VCaP (cell line): ENCODE data around the gene MGRN1.

ENCODE experiments used
- H3K27ac ChIP-seq: fragments of 450-650 bp; 2 replicates; pipeline ENCODE4 v1.5.1; 2017
- TF ChIP-seq, protein P1 (sequence below): fragments of 450-650 bp; conservative IDR thresholded peaks from 2 replicates; pipeline ENCODE4 v1.5.1; 2017; ENCODE audit warnings: mild to moderate bottlenecking, moderate library complexity

MGRN1 gene

GRCh38 chr16:4612474-4612931 is 12.1 kb upstream of the MGRN1 start:
- H3K27ac ChIP-seq, result peak overlapping the region; percentile 90
- TF ChIP-seq, protein P1, sequence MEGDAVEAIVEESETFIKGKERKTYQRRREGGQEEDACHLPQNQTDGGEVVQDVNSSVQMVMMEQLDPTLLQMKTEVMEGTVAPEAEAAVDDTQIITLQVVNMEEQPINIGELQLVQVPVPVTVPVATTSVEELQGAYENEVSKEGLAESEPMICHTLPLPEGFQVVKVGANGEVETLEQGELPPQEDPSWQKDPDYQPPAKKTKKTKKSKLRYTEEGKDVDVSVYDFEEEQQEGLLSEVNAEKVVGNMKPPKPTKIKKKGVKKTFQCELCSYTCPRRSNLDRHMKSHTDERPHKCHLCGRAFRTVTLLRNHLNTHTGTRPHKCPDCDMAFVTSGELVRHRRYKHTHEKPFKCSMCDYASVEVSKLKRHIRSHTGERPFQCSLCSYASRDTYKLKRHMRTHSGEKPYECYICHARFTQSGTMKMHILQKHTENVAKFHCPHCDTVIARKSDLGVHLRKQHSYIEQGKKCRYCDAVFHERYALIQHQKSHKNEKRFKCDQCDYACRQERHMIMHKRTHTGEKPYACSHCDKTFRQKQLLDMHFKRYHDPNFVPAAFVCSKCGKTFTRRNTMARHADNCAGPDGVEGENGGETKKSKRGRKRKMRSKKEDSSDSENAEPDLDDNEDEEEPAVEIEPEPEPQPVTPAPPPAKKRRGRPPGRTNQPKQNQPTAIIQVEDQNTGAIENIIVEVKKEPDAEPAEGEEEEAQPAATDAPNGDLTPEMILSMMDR, result no peak

DNA sequence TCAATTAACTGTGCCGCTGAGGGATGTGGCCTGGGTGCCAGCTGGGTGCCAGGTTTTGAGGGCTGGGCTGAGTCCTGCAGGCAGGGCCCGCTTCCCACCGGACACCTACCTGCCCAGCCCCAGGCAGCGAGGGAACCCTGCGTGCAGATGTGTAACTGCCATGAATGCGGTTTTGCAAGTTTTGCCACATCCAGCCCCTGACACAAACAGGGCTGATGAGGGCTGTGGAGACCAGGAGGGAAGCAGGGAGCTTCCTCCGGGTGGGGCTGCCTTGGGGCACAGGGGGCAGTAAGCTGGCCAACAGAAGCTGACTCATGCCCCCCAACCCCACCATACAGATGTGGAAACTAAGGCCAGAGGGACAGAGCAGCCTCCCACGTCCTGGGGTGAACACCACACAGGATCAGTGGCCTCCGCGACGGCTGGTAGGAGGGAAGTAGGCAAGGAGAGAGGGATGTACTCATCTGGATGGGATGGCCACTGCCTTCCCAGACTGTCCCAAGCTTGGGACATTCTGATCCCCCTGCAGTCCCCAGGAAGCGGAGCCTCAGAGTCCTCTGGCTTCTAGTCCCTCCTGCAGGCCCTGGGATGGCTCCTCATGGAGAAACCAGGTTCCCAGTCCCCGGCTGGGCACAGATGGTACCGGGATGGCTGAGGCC is 11.5 kb upstream of the MGRN1 start:
- H3K27ac ChIP-seq, result peak overlapping the region; percentile 90
- TF ChIP-seq, protein P1, result no peak

DNA sequence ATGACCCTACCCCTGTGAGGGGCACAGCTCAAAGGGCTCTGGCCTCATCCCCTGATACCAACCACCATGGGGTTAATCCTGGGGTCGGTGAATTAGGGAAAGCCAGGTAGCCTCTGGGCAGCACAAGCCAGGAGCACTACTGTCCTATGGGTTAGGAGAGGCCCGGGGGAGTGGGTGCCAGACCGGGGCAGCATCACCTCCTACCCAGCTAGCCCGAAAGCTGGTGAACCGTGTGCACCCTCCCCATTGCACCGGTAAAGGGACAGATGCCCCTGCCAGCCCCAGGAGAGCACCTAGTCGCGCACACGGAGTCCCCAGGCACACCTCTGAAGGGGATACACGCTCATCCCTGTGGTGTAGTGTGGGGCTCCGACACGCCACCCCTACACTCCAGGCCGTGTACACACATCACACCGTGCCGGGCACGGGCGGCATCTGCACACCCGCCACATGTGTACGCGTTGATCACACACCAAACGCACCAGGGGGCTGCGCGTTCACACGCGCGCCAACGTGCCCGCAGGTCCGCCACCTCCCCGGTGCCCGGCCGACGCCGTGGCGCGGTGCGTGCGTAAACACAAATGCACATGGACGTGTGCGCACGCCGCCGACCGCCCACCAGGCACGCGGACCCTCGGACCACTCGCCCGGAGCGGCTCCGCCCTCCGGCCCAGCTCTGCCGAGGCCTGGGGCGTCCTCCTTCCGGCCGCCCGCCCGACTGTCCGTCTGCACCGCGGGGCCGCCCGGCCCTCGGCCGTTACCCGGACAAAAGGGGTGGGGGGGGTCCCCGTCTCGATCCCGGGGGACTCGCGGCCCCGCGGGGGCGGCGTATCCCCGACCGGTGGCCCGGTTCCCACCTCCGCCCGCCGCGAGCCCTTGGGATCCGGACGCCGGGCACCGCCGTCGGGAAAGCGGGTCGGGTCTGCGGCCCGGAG is 10.7 kb upstream of the MGRN1 start:
- TF ChIP-seq, protein P1, result no peak
- H3K27ac ChIP-seq, result peak overlapping the region; percentile 90

DNA sequence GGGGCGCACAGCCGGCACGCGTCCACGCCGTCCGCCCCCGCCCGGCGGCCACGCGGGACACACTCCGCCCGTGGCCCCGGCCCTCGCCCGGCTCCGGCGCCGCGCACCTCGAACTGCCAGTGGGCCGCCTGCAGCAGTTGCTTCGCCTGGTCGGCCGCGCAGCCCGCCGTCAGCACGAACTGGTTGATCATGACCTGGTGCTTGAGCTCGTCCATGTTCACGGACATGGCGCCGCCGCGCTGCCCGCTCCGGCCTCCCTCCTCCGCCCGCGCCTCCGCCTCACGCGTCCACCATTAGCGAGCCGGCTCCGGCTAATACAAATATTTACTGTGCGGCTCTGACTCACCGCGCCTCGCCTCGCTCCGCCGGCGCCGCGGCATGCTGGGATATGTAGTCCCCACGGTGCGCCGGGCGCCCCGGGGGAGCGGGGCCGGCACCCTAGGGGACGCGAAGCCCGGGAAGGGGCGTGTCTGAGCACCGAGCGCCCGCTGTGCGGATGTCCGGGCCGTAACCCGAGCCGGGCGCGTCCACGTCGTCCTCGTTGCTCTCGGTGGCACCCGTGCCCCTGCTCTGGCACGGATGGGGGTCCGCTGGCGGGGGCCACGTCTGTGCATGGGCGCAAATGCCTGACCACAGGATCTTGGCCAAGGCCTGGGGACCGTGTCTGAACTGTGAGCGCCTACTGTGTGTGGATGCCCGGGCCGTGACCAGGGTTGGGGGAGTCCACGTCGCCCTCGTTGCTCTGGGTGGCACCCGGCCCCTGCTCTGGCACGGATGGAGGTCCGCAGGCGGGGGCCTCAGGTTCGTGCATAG is 9.8 kb upstream of the MGRN1 start, which contains the start of gene UBALD1:
UBALD1 (minus strand) TSS at position 318 of the 813 bp plus-strand sequence; CDS start at position 227, 91 bp downstream.
- TF ChIP-seq, protein P1, result no peak
- H3K27ac ChIP-seq, result peak within 1 kb of the TSS; percentile 90

GRCh38 chr16:4615384-4616046 is 9.1 kb upstream of the MGRN1 start:
- TF ChIP-seq, protein P1, result no peak
- peak overlapping the region; percentile 90 for H3K27ac ChIP-seq

DNA sequence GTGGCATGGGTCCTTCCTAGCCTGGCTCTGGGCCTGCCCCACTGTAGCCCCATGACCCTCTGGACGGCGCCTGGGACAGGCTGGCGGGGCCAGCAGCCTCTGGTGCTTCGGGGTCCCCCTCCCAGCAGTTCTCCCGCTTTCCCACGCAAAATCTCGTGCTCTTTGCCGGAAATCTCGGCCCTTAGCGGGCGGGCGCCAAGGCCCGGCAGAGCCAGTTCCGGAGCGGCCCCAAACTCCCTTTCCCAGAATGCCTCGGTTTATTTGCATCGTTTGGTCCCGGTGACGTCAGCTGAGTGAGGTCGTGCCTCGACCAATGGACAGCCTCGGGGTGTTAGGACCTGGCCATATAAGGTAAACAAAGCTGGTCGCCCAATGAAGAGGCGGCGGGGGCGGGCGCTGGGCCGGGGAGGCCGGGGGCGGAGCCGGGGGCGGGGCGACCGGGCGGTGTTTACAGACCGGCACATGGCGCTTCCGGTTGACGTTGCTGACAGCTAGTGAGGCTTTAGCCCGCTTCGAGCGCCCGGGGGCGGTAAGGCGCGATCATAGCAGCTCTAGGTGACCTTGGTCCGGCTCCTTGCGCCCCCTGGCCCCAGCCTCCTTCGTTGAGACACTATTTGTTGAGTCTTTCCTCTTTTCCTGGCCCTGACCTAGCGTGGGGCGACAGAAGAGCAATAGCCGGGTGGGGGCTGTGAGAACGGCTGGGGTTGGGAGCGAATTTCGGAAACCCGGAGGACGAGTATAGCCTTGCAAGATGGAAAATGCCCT is 8.4 kb upstream of the MGRN1 start:
- peak overlapping the region; percentile 90 for H3K27ac ChIP-seq
- TF ChIP-seq, protein P1, result peak; percentile 30; the same call in 1 of the 2 replicates
